ENCODE results near the gene ZNF529. TPM values are rescaled to one million over a fixed set of nuclear protein-coding genes. Genes with fewer than 3 reads are reported as not detected.

The ZNF529 gene
- total and polyA plus RNA-seq, 10 of the 15 experiments (the other 5 are each of a cell fraction or from before 2014, with no cell fraction given), result 1.8 to 12.5 (median 4.5) TPM

DNA sequence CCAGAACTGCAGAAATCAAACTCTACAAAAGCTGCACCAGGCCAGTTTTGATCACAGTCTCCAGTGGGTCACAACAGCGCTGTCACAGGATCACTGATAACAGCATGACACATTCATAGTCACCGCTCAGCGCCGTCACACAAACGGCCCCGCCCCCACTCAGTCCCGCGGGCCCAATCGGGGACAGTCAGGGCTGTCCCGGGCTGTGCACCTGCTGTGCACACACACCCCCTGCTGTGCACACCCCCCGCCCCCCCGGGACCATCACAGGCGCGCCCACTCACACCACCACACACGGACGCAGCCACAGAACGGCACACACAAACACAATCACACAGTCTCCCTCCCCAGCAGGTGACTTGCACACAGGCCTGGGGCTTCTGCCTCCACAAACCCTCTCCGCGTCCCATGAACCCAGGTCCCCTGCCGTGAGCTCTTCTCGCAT is 31.6 kb upstream of the ZNF529 start:
- Histone ChIP-seq H3K79me2 (ENCODE audit: control insufficient read depth, insufficient read depth, low read length) (no peaks in the 10 kb centered on the region; the same call in 1 of the 2 replicates), H3K9ac (ENCODE audit: control insufficient read depth, insufficient read depth, low read length) (peak overlapping the region; percentile 68), H3K4me2 (ENCODE audit: control insufficient read depth, insufficient read depth) (peak overlapping the region; percentile 61), H3K4me1 (ENCODE audit: control insufficient read depth, insufficient read depth, low read length) (no peaks in the 10 kb centered on the region), H3K9me3 (replicated peaks; ENCODE audit: control insufficient read depth, insufficient read depth, low read length) (peaks cover 2% of the 10 kb centered on the region; the same call in 2 of the 3 replicates), H3K4me3 (peak overlapping the region; percentile 88), H3K36me3 (ENCODE audit: control insufficient read depth in 2 of 2, insufficient read depth in 2 of 2, low read length in 1 of 2) (no peaks in the 10 kb centered on the region), H2AFZ (ENCODE audit: control insufficient read depth, low read depth, low read length) (peak overlapping the region; percentile 78), H4K20me1 (ENCODE audit: control insufficient read depth, insufficient read depth) (no peaks in the 10 kb centered on the region), H3K27me3 (replicated peaks in 1 of 2; ENCODE audit: control insufficient read depth in 2 of 2, insufficient read depth in 2 of 2, low read length in 1 of 2) (no peaks in the 10 kb centered on the region), H3K27ac (ENCODE audit: control insufficient read depth, insufficient read depth) (peak overlapping the region; percentile 70)
- ChIA-PET CTCF (interaction anchor here (1.2 kb wide), 2 partner anchors 31 to 115 kb away, joined by 3 read pairs; partner anchors contain the start of genes ZNF529 and ZNF566), POLR2A (interaction anchor here (0.5 to 1.3 kb wide), 4 partner anchors 35 to 389 kb away, joined by 3 to 4 read pairs (median 3); no protein-coding TSS in a partner anchor), RAD21 (ENCODE audit: unreplicated experiment) (interaction anchor here (0.7 to 2.7 kb wide), 2 partner anchors 31 to 400 kb away, joined by 3 to 13 read pairs; partner anchors contain the start of gene ZNF529), SMC1A (ENCODE audit: uncharacterized antibody, unreplicated experiment) (interaction anchor here (1.0 to 1.5 kb wide), 4 partner anchors 31 to 82 kb away, joined by 3 to 5 read pairs (median 3); partner anchors contain the start of genes ZNF461 and ZNF529)
- BruUV-seq (replicated peaks), result no TSS peak
- intact Hi-C loops (cut with micrococcal nuclease; ENCODE audit: unreplicated experiment) (no loop called here), in situ Hi-C loops (cut with MboI) (no loop called here)
- no peak for FAIRE-seq
- WGBS (ENCODE audit: insufficient coverage, insufficient replicate concordance, low lambda C conversion rate, missing lambda C conversion rate), result 2% methylated on average over 13 of the region's 21 CpGs
- peak; percentile 30 for DNase-seq (ENCODE audit: low read depth, low spot score)
- ATAC-seq, result peak; percentile 90
- no peak for TF ChIP-seq ZNF622 (IDR thresholded peaks at IDR 0.05)
- TF ChIP-seq, protein P1, sequence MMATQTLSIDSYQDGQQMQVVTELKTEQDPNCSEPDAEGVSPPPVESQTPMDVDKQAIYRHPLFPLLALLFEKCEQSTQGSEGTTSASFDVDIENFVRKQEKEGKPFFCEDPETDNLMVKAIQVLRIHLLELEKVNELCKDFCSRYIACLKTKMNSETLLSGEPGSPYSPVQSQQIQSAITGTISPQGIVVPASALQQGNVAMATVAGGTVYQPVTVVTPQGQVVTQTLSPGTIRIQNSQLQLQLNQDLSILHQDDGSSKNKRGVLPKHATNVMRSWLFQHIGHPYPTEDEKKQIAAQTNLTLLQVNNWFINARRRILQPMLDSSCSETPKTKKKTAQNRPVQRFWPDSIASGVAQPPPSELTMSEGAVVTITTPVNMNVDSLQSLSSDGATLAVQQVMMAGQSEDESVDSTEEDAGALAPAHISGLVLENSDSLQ (IDR thresholded peaks at IDR 0.05), result peak; percentile 19; the same call in 1 of the 2 replicates
- TF ChIP-seq HDGF (IDR thresholded peaks at IDR 0.05), result peak; percentile 83
- no peak for TF ChIP-seq HDAC6 (IDR thresholded peaks at IDR 0.05; ENCODE audit: unreplicated experiment)
- TF ChIP-seq, protein P2, sequence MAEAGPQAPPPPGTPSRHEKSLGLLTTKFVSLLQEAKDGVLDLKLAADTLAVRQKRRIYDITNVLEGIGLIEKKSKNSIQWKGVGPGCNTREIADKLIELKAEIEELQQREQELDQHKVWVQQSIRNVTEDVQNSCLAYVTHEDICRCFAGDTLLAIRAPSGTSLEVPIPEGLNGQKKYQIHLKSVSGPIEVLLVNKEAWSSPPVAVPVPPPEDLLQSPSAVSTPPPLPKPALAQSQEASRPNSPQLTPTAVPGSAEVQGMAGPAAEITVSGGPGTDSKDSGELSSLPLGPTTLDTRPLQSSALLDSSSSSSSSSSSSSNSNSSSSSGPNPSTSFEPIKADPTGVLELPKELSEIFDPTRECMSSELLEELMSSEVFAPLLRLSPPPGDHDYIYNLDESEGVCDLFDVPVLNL (IDR thresholded peaks at IDR 0.05; ENCODE audit: low read depth, low read length), result peak; percentile 83
- TF ChIP-seq, protein P3, sequence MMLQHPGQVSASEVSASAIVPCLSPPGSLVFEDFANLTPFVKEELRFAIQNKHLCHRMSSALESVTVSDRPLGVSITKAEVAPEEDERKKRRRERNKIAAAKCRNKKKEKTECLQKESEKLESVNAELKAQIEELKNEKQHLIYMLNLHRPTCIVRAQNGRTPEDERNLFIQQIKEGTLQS (IDR thresholded peaks at IDR 0.05; ENCODE audit: borderline replicate concordance, extremely low read depth, low read depth, low read length), result no peak
- no peak for TF ChIP-seq SUPT20H (IDR thresholded peaks at IDR 0.05; ENCODE audit: borderline replicate concordance, control insufficient read depth, low read depth, low read length)
- TF ChIP-seq DPF2 (IDR thresholded peaks at IDR 0.05), result no peak
- no peak for TF ChIP-seq SRF (IDR thresholded peaks at IDR 0.05; ENCODE audit: low read depth in 2 of 2, low read length in 2 of 2)
- TF ChIP-seq STAT1 (conservative IDR thresholded peaks at IDR 0.05), result no peak
- TF ChIP-seq MXI1 (IDR thresholded peaks at IDR 0.05; ENCODE audit: low read depth, low read length), result peak; percentile 91
- TF ChIP-seq, protein P4, sequence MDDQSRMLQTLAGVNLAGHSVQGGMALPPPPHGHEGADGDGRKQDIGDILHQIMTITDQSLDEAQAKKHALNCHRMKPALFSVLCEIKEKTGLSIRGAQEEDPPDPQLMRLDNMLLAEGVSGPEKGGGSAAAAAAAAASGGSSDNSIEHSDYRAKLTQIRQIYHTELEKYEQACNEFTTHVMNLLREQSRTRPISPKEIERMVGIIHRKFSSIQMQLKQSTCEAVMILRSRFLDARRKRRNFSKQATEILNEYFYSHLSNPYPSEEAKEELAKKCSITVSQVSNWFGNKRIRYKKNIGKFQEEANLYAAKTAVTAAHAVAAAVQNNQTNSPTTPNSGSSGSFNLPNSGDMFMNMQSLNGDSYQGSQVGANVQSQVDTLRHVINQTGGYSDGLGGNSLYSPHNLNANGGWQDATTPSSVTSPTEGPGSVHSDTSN (IDR thresholded peaks at IDR 0.05; ENCODE audit: insufficient replicate concordance, low read depth, low read length), result peak; percentile 12
- no peak for TF ChIP-seq PML (IDR thresholded peaks at IDR 0.05; ENCODE audit: low read length)
- TF ChIP-seq, protein P5, sequence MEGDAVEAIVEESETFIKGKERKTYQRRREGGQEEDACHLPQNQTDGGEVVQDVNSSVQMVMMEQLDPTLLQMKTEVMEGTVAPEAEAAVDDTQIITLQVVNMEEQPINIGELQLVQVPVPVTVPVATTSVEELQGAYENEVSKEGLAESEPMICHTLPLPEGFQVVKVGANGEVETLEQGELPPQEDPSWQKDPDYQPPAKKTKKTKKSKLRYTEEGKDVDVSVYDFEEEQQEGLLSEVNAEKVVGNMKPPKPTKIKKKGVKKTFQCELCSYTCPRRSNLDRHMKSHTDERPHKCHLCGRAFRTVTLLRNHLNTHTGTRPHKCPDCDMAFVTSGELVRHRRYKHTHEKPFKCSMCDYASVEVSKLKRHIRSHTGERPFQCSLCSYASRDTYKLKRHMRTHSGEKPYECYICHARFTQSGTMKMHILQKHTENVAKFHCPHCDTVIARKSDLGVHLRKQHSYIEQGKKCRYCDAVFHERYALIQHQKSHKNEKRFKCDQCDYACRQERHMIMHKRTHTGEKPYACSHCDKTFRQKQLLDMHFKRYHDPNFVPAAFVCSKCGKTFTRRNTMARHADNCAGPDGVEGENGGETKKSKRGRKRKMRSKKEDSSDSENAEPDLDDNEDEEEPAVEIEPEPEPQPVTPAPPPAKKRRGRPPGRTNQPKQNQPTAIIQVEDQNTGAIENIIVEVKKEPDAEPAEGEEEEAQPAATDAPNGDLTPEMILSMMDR (IDR thresholded peaks at IDR 0.05 in 2 of 3, conservative IDR thresholded peaks at IDR 0.05 in 1 of 3; ENCODE audit: control insufficient read depth in 2 of 3, extremely low read depth in 1 of 3, insufficient read depth in 1 of 3, low read depth in 3 of 3, low read length in 3 of 3), result no peak
- TF ChIP-seq RB1 (IDR thresholded peaks at IDR 0.05; ENCODE audit: borderline replicate concordance), result no peak
- 0 out of 2 replicates have a peak, but pooled peaks have one; percentile 5 for TF ChIP-seq ZNF207 (IDR thresholded peaks at IDR 0.05; ENCODE audit: borderline replicate concordance)

All from GM12878 (cell line).